Measurements from ENCODE around the gene MANF.

The MANF gene

GRCh38 chr3:51394541-51394940 is 9.4 kb downstream of the MANF start:
- TF ChIP-seq TSHZ2 (CRISPR knock-in tag; IDR thresholded peaks at IDR 0.05) (no peak), POU6F1 (CRISPR knock-in tag; IDR thresholded peaks at IDR 0.05; ENCODE audit: borderline replicate concordance, low read depth) (no peak), TCF4 (CRISPR knock-in tag; IDR thresholded peaks at IDR 0.05; ENCODE audit: borderline replicate concordance) (no peak)
- ATAC-seq: no peak

- TF ChIP-seq TSHZ2 (CRISPR knock-in tag; IDR thresholded peaks at IDR 0.05): no peak
- TF ChIP-seq BACH2 (CRISPR knock-in tag; IDR thresholded peaks at IDR 0.05; ENCODE audit: borderline replicate concordance): no peak
- TF ChIP-seq ZFP3 (CRISPR knock-in tag; IDR thresholded peaks at IDR 0.05): no peak
- no peak for TF ChIP-seq ZC3H10 (CRISPR knock-in tag; IDR thresholded peaks at IDR 0.05)
- TF ChIP-seq OSR1 (CRISPR knock-in tag; IDR thresholded peaks at IDR 0.05): no peak
- no peak for TF ChIP-seq RARB (CRISPR knock-in tag; IDR thresholded peaks at IDR 0.05)
- no peak for TF ChIP-seq ARNTL (CRISPR knock-in tag; IDR thresholded peaks at IDR 0.05; ENCODE audit: borderline replicate concordance, low read depth)
- no peak for TF ChIP-seq PATZ1 (CRISPR knock-in tag; IDR thresholded peaks at IDR 0.05; ENCODE audit: borderline replicate concordance)
- no peak for TF ChIP-seq ZFP30 (CRISPR knock-in tag; IDR thresholded peaks at IDR 0.05)
- no peak for TF ChIP-seq TOX (CRISPR knock-in tag; IDR thresholded peaks at IDR 0.05; ENCODE audit: borderline replicate concordance)
- no peak for TF ChIP-seq CSRNP3 (CRISPR knock-in tag; IDR thresholded peaks at IDR 0.05)
- TF ChIP-seq CREB5 (CRISPR knock-in tag; IDR thresholded peaks at IDR 0.05; ENCODE audit: low read depth): no peak
- no peak for ATAC-seq
These were observed 10.6 kb downstream of the MANF start for GRCh38 chr3:51395493-51396213.

- no peak for ATAC-seq
- TF ChIP-seq ZNF70 (CRISPR knock-in tag; IDR thresholded peaks at IDR 0.05) (no peak), ZNF565 (CRISPR knock-in tag; conservative IDR thresholded peaks at IDR 0.05; ENCODE audit: low read depth) (no peak), ARNTL (CRISPR knock-in tag; IDR thresholded peaks at IDR 0.05; ENCODE audit: borderline replicate concordance, low read depth) (no peak), PPARA (CRISPR knock-in tag; IDR thresholded peaks at IDR 0.05; ENCODE audit: borderline replicate concordance) (no peak), RARB (CRISPR knock-in tag; IDR thresholded peaks at IDR 0.05) (no peak), SNAI2 (CRISPR knock-in tag; IDR thresholded peaks at IDR 0.05) (no peak), ZC3H10 (CRISPR knock-in tag; IDR thresholded peaks at IDR 0.05) (no peak), TSHZ2 (CRISPR knock-in tag; IDR thresholded peaks at IDR 0.05) (no peak), CREB5 (CRISPR knock-in tag; IDR thresholded peaks at IDR 0.05; ENCODE audit: low read depth) (no peak), ZFP3 (CRISPR knock-in tag; IDR thresholded peaks at IDR 0.05) (no peak)
These were observed 11.3 kb downstream of the MANF start for GRCh38 chr3:51396401-51396800.

Data from SK-N-SH treated with all-trans-retinoic acid at 6 μM for 48 hours (cell line).